Measurements from ENCODE around the gene EPHB6.

EPHB6 gene

GRCh38 chr7:142917447-142917846 is 62.6 kb downstream of the EPHB6 start:
- no peak for DNase-seq (ENCODE audit: low read depth in 4 of 4, low spot score in 1 of 4)

GRCh38 chr7:142918901-142919300 is 64.0 kb downstream of the EPHB6 start:
- DNase-seq (ENCODE audit: low read depth in 4 of 4, low spot score in 1 of 4): no peak

- DNase-seq (ENCODE audit: low read depth in 4 of 4, low spot score in 1 of 4): no peak
Observed at GRCh38 chr7:142919656-142920055, 64.8 kb downstream of the EPHB6 start.

Data from stimulated activated CD4-positive, alpha-beta T cell treated with anti-CD3 and anti-CD28 coated beads, Interleukin-1b, Interleukin-23, amount 100 ng/mL, for 24 hours (primary cell).